Measurements from ENCODE around the gene TMC1.

The TMC1 gene

DNA sequence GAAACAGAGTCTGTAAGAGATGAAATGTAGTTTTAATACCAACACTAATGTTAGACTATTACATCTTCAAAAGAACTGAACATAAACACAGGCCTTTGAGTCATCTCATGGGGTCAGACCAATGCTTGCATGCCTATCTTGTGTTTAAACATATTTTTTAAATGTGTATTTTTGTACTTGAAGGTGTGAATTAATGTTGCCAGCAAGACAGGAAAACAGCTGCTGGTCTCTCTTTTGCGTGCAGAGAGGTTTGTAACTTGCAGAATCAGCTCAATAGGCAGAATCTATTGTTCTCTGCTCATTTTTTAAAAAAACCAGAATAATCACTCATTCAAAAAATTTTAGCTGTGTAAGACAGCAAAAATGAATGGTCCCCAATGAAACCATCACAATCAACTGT is 251.3 kb downstream of the TMC1 start:
- no peaks in the 10 kb centered on the region for H3K79me2 ChIP-seq (ENCODE audit: insufficient read depth, low read length)
- no peaks in the 10 kb centered on the region for H3K4me1 ChIP-seq (ENCODE audit: insufficient read depth, low read length, poor library complexity, severe bottlenecking)
- H4K20me1 ChIP-seq (ENCODE audit: insufficient read depth, low read length, poor library complexity, severe bottlenecking) = no peaks in the 10 kb centered on the region
- no peaks in the 10 kb centered on the region for H3K9me3 ChIP-seq (ENCODE audit: insufficient read depth, low read depth, low read length)
- H3K9ac ChIP-seq (ENCODE audit: low read depth, low read length, poor library complexity, severe bottlenecking) = no peak overlapping the region
- no peak overlapping the region for H2AFZ ChIP-seq (ENCODE audit: low read length)
- no peak overlapping the region for H3K4me3 ChIP-seq (ENCODE audit: low read length, poor library complexity, severe bottlenecking)
- H3K36me3 ChIP-seq (ENCODE audit: insufficient read depth, low read length) = no peaks in the 10 kb centered on the region
- no peaks in the 10 kb centered on the region for H3K27me3 ChIP-seq (ENCODE audit: insufficient read depth, low read length, poor library complexity, severe bottlenecking)
- H3K9me2 ChIP-seq (replicated peaks; ENCODE audit: low read depth, low read length) = no peaks in the 10 kb centered on the region
- H3K4me2 ChIP-seq (ENCODE audit: low read depth, low read length, poor library complexity, severe bottlenecking) = no peak overlapping the region
- H3F3A ChIP-seq (ENCODE audit: low read depth) = no peaks in the 10 kb centered on the region
- TF ChIP-seq CTCF (conservative IDR thresholded peaks at IDR 0.05; ENCODE audit: low read length) = no peak
- no peak for TF ChIP-seq EZH2phosphoT487 (IDR thresholded peaks at IDR 0.05; ENCODE audit: borderline replicate concordance)

DNA sequence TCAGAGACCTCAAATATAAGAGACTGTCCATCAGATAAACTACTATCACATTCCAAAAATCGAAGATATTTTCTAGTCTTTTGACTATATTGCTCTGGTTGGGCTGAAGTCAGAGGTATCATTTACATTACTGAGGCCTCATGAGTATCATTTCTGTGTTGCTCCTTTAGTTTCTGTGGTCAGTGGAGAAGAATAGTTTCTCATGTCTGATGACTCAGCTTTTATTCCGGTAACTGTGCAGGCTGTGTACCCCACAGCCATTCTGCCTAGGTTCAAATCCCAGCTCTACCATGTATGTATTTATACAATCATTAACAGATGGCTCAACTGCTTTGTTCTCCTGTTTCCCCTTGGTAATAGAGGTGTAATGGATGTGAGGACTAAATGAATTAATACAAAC is 252.2 kb downstream of the TMC1 start:
- H3F3A ChIP-seq (ENCODE audit: low read depth) = no peaks in the 10 kb centered on the region
- H3K79me2 ChIP-seq (ENCODE audit: insufficient read depth, low read length) = no peaks in the 10 kb centered on the region
- H3K36me3 ChIP-seq (ENCODE audit: insufficient read depth, low read length) = no peaks in the 10 kb centered on the region
- H4K20me1 ChIP-seq (ENCODE audit: insufficient read depth, low read length, poor library complexity, severe bottlenecking) = no peaks in the 10 kb centered on the region
- TF ChIP-seq CTCF (conservative IDR thresholded peaks at IDR 0.05; ENCODE audit: low read length) (no peak), EZH2phosphoT487 (IDR thresholded peaks at IDR 0.05; ENCODE audit: borderline replicate concordance) (no peak)
- no peak overlapping the region for H3K4me3 ChIP-seq (ENCODE audit: low read length, poor library complexity, severe bottlenecking)
- H3K9me2 ChIP-seq (replicated peaks; ENCODE audit: low read depth, low read length) = no peaks in the 10 kb centered on the region
- no peaks in the 10 kb centered on the region for H3K9me3 ChIP-seq (ENCODE audit: insufficient read depth, low read depth, low read length)
- H3K9ac ChIP-seq (ENCODE audit: low read depth, low read length, poor library complexity, severe bottlenecking) = no peak overlapping the region
- H3K27me3 ChIP-seq (ENCODE audit: insufficient read depth, low read length, poor library complexity, severe bottlenecking) = no peaks in the 10 kb centered on the region
- no peak overlapping the region for H2AFZ ChIP-seq (ENCODE audit: low read length)
- no peak overlapping the region for H3K4me2 ChIP-seq (ENCODE audit: low read depth, low read length, poor library complexity, severe bottlenecking)
- no peaks in the 10 kb centered on the region for H3K4me1 ChIP-seq (ENCODE audit: insufficient read depth, low read length, poor library complexity, severe bottlenecking)

DNA sequence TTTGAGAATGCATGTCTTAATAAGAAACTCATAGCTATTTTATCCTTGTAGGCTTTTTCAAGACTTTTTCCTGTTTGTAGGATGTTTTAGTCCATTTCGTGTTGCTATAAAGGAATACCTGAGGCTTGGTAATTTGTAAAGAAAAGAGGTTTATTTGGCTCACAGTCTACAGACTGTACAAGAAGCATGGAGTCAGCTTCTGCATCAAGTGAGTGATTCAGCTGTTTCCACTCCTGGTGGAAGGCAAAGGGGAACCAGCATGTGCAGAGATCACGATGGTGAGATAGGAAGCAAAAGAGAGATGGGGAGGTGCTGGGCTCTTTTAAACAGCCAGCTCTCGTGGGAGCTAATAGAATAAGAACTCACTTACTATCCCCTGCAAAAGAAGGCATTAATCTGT is 254.2 kb downstream of the TMC1 start:
- Histone ChIP-seq H3K79me2 (ENCODE audit: insufficient read depth, low read length) (no peaks in the 10 kb centered on the region), H3K9ac (ENCODE audit: low read depth, low read length, poor library complexity, severe bottlenecking) (no peak overlapping the region), H3K4me2 (ENCODE audit: low read depth, low read length, poor library complexity, severe bottlenecking) (no peak overlapping the region), H3K36me3 (ENCODE audit: insufficient read depth, low read length) (no peaks in the 10 kb centered on the region), H4K20me1 (ENCODE audit: insufficient read depth, low read length, poor library complexity, severe bottlenecking) (no peaks in the 10 kb centered on the region), H3K9me2 (replicated peaks; ENCODE audit: low read depth, low read length) (no peaks in the 10 kb centered on the region), H2AFZ (ENCODE audit: low read length) (no peak overlapping the region), H3K9me3 (ENCODE audit: insufficient read depth, low read depth, low read length) (no peaks in the 10 kb centered on the region), H3K27me3 (ENCODE audit: insufficient read depth, low read length, poor library complexity, severe bottlenecking) (no peaks in the 10 kb centered on the region), H3K4me3 (ENCODE audit: low read length, poor library complexity, severe bottlenecking) (no peak overlapping the region), H3K4me1 (ENCODE audit: insufficient read depth, low read length, poor library complexity, severe bottlenecking) (peaks cover 2% of the 10 kb centered on the region), H3F3A (ENCODE audit: low read depth) (no peaks in the 10 kb centered on the region)
- TF ChIP-seq CTCF (conservative IDR thresholded peaks at IDR 0.05; ENCODE audit: low read length) = no peak
- no peak for TF ChIP-seq EZH2phosphoT487 (IDR thresholded peaks at IDR 0.05; ENCODE audit: borderline replicate concordance)
